Measurements from ENCODE around the gene TEX44. TPM values are rescaled to one million over a fixed set of nuclear protein-coding genes. Genes with fewer than 3 reads are reported as not detected.

TEX44 gene
- total RNA-seq, 2 experiments from 2014 or later, result not detected

- Mint-ChIP-seq H3K36me3 (ENCODE audit: low read depth) (no peaks in the 10 kb centered on the region), H3K9me3 (no peaks in the 10 kb centered on the region), H3K27ac (no peak overlapping the region), H3K27me3 (no peaks in the 10 kb centered on the region), H3K4me1 (ENCODE audit: low read depth) (no peaks in the 10 kb centered on the region), H3K4me3 (no peak overlapping the region)
- no peak overlapping the region for H3K27ac ChIP-seq (ENCODE audit: low read depth in 1 of 2, low read length in 2 of 2)
- no peak for TF ChIP-seq CTCF (IDR thresholded peaks at IDR 0.05)
- peaks cover 0 to 3% of the 10 kb centered on the region in 2 experiments for H3K27me3 ChIP-seq (ENCODE audit: control insufficient read depth in 1 of 2, insufficient read depth in 2 of 2, low read length in 2 of 2)
- ChIA-PET CTCF (interaction anchor here (1.1 kb wide), 1 partner anchor 36 kb away, joined by 4 read pairs; no protein-coding TSS in a partner anchor), POLR2A (no interaction called here)
- H3K9me3 ChIP-seq (ENCODE audit: control insufficient read depth in 1 of 2, insufficient read depth in 1 of 2, low read length in 2 of 2), result no peaks in the 10 kb centered on the region
- H3K4me1 ChIP-seq (ENCODE audit: insufficient read depth, low read length), result no peaks in the 10 kb centered on the region
- DNase-seq (no peak), ATAC-seq (ENCODE audit: poor library complexity) (no peak)
- intact Hi-C loops (cut with DNase I, micrococcal nuclease), result no loop called here
- no peaks in the 10 kb centered on the region for H3K36me3 ChIP-seq (ENCODE audit: insufficient read depth, low read length)
- H3K4me3 ChIP-seq (ENCODE audit: low read length), result no peak overlapping the region
These were observed 26.6 kb upstream of the TEX44 start for GRCh38 chr2:231565887-231566594.

GRCh38 chr2:231567159-231567558, 25.5 kb upstream of the TEX44 start:
- no peaks in the 10 kb centered on the region for H3K9me3 ChIP-seq (ENCODE audit: control insufficient read depth in 1 of 2, insufficient read depth in 1 of 2, low read length in 2 of 2)
- H3K4me1 Mint-ChIP-seq (ENCODE audit: low read depth), result no peaks in the 10 kb centered on the region
- no peak for TF ChIP-seq CTCF (IDR thresholded peaks at IDR 0.05)
- H3K27me3 ChIP-seq (ENCODE audit: control insufficient read depth in 1 of 2, insufficient read depth in 2 of 2, low read length in 2 of 2), result peaks cover 0 to 3% of the 10 kb centered on the region in 2 experiments
- ChIA-PET CTCF (interaction anchor here (1.1 kb wide), 1 partner anchor 34 kb away, joined by 4 read pairs; no protein-coding TSS in a partner anchor), POLR2A (no interaction called here)
- H3K4me3 ChIP-seq (ENCODE audit: low read length), result no peak overlapping the region
- no peak for DNase-seq
- H3K27me3 Mint-ChIP-seq, result no peaks in the 10 kb centered on the region
- H3K9me3 Mint-ChIP-seq, result no peaks in the 10 kb centered on the region
- ATAC-seq (ENCODE audit: poor library complexity), result no peak
- H3K27ac Mint-ChIP-seq, result no peak overlapping the region
- H3K4me3 Mint-ChIP-seq, result no peak overlapping the region
- H3K36me3 Mint-ChIP-seq (ENCODE audit: low read depth), result no peaks in the 10 kb centered on the region
- H3K4me1 ChIP-seq (ENCODE audit: insufficient read depth, low read length), result no peaks in the 10 kb centered on the region
- H3K27ac ChIP-seq (ENCODE audit: low read depth in 1 of 2, low read length in 2 of 2), result no peak overlapping the region
- intact Hi-C loops (cut with DNase I, micrococcal nuclease), result no loop called here
- no peaks in the 10 kb centered on the region for H3K36me3 ChIP-seq (ENCODE audit: insufficient read depth, low read length)

- no peaks in the 10 kb centered on the region for H3K36me3 ChIP-seq (ENCODE audit: insufficient read depth, low read length)
- ChIA-PET POLR2A (no interaction called here), CTCF (no interaction called here)
- no peaks in the 10 kb centered on the region for H3K4me1 Mint-ChIP-seq (ENCODE audit: low read depth)
- no peaks in the 10 kb centered on the region for H3K9me3 Mint-ChIP-seq
- DNase-seq (no peak), ATAC-seq (ENCODE audit: poor library complexity) (no peak)
- H3K4me1 ChIP-seq (ENCODE audit: insufficient read depth, low read length), result no peaks in the 10 kb centered on the region
- no peak overlapping the region for H3K27ac Mint-ChIP-seq
- no peak for TF ChIP-seq CTCF (IDR thresholded peaks at IDR 0.05)
- no peaks in the 10 kb centered on the region for H3K9me3 ChIP-seq (ENCODE audit: control insufficient read depth in 1 of 2, insufficient read depth in 1 of 2, low read length in 2 of 2)
- intact Hi-C loops (cut with DNase I, micrococcal nuclease), result no loop called here
- H3K27me3 ChIP-seq (ENCODE audit: control insufficient read depth in 1 of 2, insufficient read depth in 2 of 2, low read length in 2 of 2), result peaks cover 0 to 3% of the 10 kb centered on the region in 2 experiments
- H3K36me3 Mint-ChIP-seq (ENCODE audit: low read depth), result no peaks in the 10 kb centered on the region
- H3K27ac ChIP-seq (ENCODE audit: low read depth in 1 of 2, low read length in 2 of 2), result no peak overlapping the region
- H3K4me3 ChIP-seq (ENCODE audit: low read length), result no peak overlapping the region
- H3K27me3 Mint-ChIP-seq, result no peaks in the 10 kb centered on the region
- no peak overlapping the region for H3K4me3 Mint-ChIP-seq
These were observed 24.4 kb upstream of the TEX44 start for GRCh38 chr2:231568098-231568784.

Data from CD4-positive, alpha-beta T cell (primary cell).